GM18867 (cell line): ENCODE data around the gene SLC16A14.
"Not testable (repeated sequence)": the region's sequence is repeated elsewhere in the genome, so short reads cannot be mapped to it uniquely, and the experiment has no call there.

Source experiments
- ATAC-seq: cut with Tn5 transposase; IDR thresholded peaks from one replicate; pipeline ENCODE4 v1.9.1; 2021; ENCODE audit warnings: mild to moderate bottlenecking, moderate library complexity; ENCODE audit not compliant: unreplicated experiment

The SLC16A14 gene, protein sequence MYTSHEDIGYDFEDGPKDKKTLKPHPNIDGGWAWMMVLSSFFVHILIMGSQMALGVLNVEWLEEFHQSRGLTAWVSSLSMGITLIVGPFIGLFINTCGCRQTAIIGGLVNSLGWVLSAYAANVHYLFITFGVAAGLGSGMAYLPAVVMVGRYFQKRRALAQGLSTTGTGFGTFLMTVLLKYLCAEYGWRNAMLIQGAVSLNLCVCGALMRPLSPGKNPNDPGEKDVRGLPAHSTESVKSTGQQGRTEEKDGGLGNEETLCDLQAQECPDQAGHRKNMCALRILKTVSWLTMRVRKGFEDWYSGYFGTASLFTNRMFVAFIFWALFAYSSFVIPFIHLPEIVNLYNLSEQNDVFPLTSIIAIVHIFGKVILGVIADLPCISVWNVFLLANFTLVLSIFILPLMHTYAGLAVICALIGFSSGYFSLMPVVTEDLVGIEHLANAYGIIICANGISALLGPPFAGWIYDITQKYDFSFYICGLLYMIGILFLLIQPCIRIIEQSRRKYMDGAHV

DNA sequence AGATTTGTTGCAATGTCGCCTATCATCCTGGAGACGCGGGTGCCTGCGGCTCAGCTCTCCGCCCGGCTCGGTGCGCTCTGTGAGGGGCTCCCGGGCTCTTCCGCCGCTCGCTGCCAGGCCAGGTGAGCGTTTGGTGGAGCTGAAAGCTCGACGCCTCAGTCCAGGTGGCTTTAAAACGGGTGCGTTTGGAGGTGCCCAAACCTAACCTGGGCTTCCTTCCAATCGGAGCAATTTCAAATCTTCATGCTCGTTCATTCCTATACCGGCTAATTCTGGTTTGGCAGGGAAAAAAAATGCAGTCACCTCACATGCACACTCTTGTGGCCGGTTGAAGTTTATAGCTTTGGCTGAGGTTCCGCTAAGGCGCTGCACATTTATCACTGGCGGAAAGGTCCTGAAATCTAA, at the start of gene SLC16A14:
Gene SLC16A14, minus strand, starts transcription at position 274 of the 405 bp plus-strand sequence. CDS start 9,572 bp downstream, outside the sequence.
- peak; percentile 13 for ATAC-seq

- ATAC-seq = no peak
These were observed 38.0 kb upstream of the SLC16A14 start for GRCh38 chr2:230106771-230107170.

DNA sequence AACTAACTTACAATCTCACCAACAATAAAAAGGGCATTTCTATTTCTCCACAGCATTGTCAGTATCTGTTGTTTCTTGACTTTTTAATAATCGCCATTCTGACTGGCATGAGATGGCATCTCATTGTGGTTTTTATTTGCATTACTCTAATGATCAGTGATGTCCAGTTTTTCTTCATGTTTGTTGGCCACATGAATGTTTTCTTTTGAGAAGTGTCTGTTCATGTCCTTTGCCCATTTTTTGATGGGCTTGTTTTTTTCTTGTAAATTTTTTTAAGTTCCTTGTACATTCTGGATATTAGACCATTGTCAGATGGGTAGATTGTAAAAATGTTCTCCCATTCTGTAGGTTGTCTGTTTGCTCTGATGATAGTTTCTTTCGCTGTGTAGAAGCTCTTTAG, 33.2 kb upstream of the SLC16A14 start:
- ATAC-seq = not testable (repeated sequence)

- ATAC-seq = no peak
These were observed 29.1 kb upstream of the SLC16A14 start for GRCh38 chr2:230097841-230098240.

GRCh38 chr2:230097424-230097823, 28.7 kb upstream of the SLC16A14 start:
- ATAC-seq = no peak

DNA sequence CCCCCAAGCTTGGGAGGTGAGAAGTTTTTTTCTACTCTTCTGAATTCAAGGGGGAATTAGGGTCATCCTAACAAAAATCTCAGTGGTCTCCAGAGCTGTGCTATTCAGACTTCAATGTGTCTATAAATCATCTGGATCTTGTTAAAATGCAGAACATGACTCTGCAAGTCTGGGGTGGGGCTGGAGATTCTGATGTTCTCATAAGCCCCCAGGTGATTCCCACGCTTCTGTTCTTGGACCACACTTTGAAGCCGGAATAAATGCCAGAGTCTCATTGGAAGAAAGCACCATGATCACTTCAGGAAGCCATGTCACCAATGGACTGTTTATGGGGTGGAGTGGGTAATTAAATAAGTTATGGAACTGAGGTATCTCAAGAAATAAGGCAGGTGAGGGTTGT, 22.2 kb upstream of the SLC16A14 start:
- no peak for ATAC-seq

DNA sequence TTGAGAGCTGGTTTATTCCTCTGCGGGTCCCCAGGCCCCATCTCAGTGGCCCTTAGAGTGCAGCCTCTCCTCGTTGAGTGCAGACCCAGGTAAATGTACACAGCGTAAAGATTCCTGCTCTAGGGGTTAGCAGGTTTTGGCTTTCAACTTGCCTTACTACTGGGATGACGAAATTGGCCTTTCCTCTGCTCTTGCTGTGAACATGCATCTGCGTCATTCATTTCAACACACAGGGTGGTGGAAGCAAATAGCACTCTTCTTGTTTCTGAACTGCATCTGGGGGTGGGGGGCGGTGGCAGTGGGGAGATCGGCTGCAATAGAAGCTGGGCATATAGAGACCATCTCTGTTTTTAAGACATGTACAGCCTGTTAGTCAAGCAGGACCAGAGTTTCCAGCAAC, 16.5 kb upstream of the SLC16A14 start:
- ATAC-seq = no peak

- no peak for ATAC-seq
These were observed 9.3 kb upstream of the SLC16A14 start for GRCh38 chr2:230077851-230078547.

DNA sequence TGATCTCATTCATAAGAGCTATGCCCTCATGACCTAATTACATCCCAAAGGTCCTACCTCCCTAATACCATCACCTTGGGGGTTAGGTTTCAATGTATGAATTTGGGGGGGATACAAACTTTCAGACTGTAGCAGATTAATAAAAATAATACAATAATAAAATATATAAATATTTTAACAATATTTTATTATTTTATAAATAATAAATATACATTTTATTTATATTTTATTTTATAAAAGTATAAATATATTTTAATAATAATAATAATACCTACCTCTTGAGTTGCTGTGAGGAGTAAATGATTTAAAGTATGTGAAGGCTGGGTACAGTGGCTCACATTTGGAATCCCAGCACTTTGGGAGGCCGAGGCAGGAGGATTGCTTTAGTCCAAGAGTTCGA, 8.1 kb upstream of the SLC16A14 start:
- no peak for ATAC-seq

DNA sequence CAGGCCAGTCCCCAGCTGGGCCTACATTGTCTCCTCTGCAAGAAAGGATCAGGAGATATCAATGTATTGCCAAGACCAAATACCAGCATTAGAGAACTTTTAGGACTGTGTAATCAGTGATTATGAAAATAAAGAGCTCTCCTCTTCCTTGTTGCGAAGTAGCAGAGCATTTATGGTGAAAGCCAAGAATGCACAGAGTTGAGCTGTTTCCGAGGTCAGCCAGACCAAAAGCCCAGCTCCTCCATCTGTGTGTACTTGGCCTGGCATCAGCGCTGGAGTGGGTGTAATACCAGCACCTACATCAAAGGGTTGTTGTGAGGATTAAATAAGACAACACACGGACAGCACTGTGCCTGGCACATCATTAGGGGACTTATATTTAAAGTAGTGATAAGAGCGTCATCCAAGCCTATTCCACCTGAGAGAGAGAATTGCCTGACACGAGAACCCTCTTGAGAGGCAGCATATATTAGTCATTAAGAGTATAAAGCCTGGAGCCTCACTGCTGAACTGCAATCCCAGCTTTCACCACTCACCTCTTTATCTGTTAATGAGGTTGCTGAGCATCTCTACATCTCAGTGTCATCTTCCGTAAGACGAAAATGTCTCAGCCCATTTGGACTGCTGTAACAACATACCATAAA, 7.4 kb upstream of the SLC16A14 start:
- ATAC-seq = no peak

- no peak for ATAC-seq
These were observed 2.7 kb upstream of the SLC16A14 start for GRCh38 chr2:230071421-230071820.

DNA sequence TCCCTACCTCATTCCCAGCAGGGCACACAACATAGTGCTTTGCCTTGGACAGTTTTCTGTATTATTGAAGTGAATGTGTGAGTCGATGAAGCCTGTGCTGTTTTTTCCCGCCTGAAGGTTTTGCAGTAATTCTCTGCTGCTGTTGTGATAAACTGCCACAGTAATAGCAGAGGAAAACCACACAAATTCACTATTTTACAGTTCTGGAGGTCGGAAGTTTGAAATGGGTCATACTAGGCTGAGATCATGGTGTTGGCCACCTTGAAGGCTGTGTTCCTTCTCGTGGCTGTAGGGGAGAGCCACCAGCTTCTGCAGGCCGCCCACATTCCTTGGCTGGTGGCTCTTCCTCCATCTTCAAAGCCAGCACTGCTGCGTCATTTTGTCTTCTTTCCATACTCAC, 678 bp upstream of the SLC16A14 start:
- no peak for ATAC-seq

- ATAC-seq = peak; percentile 43
These were observed 591 bp downstream of the SLC16A14 start for GRCh38 chr2:230068016-230068650.

DNA sequence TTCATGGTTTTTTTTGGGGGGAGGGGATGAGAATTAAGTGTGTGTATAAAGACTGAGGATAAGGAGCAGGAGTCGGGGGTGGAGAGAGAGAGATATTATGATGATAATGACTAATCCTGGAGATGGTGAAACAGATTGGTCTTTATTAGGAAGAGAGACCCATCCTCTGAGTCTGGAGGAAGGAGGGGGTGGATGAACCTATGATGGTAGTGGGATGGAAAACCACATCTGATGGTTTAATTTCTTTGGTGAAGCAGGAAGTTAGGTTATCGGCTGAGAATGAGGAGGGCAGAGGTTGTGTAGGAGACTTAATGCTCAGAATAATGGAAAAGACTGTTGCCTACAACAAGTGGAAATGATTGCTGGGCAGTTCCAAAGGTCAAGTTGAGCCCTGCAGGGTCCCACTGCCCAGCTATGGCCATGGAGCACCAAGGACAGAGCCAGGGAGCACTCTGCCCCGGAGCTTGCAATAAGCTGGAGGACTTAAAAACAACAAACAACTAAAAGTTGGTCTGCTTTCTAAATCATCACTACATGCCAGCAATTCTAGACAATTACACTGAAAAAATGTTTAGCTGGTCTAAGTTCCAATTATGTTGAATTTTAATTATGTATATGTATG, 7.9 kb downstream of the SLC16A14 start:
- no peak for ATAC-seq

GRCh38 chr2:230053753-230054478, 14.8 kb downstream of the SLC16A14 start:
- no peak for ATAC-seq

DNA sequence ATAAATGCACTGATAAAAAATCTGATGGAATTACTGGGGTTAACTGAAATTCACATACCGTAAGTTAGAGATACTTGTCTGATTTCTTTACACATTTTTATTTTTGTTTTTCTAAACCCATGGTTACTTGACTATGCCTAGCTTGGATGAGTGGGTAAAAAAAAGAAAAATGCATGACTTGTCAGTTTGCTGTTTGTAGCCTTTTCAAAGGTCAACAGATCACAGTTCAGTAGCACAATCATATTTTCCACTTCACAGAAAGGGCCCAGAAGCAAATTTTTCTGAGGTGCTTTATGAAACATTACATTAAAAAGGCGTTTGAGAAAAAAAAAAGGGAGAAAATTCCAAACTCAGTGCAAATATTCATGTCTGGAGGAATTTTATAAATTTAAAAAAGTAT, 16.4 kb downstream of the SLC16A14 start:
- ATAC-seq = no peak

GRCh38 chr2:230050136-230050535, 18.6 kb downstream of the SLC16A14 start:
- ATAC-seq = no peak

DNA sequence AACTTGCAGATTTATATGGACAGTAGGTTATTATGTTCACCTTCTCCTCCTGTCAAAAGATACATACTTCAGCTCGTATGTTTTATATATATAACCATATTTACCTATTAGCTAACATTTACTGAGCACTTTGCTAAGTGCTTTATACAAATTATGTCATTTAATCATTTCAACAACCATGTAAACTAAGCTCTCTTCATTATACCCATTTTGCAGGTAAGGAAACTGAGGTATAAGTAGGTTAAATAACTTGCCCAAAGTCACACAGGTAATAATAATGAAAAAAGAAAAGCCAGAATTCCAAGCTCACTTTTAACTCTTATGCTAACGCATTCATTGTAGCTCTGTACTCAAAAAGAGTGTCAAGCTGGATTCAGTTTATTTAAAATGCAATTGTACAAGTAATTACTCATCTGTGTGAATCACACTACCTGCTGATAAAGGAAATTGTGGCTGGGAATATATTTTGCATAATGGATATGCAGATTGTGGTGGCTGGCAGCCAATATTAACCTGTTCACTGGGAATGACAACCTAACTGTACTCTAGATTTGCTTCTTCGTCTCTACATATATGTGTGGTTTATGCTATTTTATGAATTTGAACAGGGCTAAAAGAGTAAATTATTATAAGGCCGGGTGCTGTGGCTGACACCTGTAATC, 20.6 kb downstream of the SLC16A14 start:
- ATAC-seq = no peak

GRCh38 chr2:230046491-230046890, 22.2 kb downstream of the SLC16A14 start:
- ATAC-seq = no peak
